HG02588 (cell line): Measurements from ENCODE around the gene CORO6.
A peak's percentile ranks its signal among the peaks of the same experiment; 100 is the strongest.

Source experiments
- ATAC-seq: cut with Tn5 transposase; IDR thresholded peaks from one replicate; pipeline ENCODE4 v1.9.1; 2021; ENCODE audit warnings: mild to moderate bottlenecking, moderate library complexity; ENCODE audit not compliant: unreplicated experiment

Gene CORO6

GRCh38 chr17:29591737-29592608, 30.7 kb downstream of the CORO6 start:
- no peak for ATAC-seq

- ATAC-seq, result no peak
These were observed 31.5 kb downstream of the CORO6 start for GRCh38 chr17:29591146-29591736.

- ATAC-seq, result no peak
These were observed 32.1 kb downstream of the CORO6 start for GRCh38 chr17:29590411-29591145.

- ATAC-seq, result peak; percentile 58
These were observed 32.9 kb downstream of the CORO6 start, which contains the start of gene GIT1 for GRCh38 chr17:29589524-29590410. TSS of gene GIT1 (minus strand) at chr17:29589648. CDS start at chr17:29589378, 270 bp downstream.

GRCh38 chr17:29588562-29589411, 33.9 kb downstream of the CORO6 start:
- ATAC-seq, result peak; percentile 9

- ATAC-seq, result no peak
These were observed 34.6 kb downstream of the CORO6 start for GRCh38 chr17:29588017-29588561.

DNA sequence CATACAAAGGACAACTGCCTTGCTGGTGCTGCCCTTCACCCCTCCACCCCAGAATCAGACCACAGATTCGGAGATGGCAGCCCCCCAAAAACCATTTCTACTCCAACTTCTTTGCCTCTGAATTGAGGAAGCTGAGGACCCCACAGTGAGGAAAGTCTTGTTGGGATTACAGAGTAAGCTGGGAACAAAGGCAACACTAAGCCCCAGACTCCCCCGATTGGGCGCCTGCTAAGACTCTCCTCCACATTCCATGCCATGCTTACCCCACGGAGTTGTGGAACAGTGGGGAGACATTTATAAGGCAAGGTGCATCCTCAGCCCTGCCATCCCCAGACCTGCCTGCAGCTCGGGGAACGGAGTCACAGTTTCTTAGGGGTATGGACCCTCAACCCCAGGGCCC, 35.1 kb downstream of the CORO6 start:
- ATAC-seq, result no peak

DNA sequence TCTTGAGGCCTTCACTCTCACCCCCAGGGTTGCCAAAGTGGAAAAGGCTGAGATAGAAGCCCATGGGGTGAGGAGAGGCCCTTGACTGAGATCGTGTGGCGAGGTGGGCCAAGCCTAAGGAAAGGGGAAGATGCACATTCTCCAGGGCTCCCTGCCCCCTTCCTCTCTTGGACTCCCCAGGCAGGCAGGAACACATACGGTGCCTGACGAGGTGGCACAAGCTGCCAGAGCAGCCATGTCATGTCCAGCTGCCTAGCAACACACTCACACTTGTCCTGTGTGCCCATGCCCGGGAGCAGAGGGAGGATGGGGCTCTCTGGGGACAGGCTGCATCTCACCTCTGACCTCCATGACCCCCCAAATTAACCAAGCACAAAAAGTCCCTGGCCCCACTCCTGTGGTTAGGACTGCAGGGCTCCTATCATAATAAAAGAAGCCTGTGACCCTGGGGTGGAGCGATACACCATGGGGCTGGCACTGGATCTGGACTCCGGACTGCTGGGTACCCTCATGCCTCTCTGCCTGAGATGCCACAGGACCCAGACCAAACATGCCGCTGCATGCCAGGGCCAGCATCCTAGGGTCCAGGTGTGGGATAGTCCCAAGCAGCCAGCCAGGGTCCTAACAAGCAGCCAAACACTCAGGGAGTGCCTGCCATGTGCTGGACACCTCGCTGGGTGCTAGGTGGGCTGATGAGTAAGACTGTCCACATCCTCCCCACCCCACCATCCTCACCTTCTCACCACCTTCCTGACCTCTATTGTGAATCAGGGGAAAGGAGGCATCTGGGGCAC, 35.8 kb downstream of the CORO6 start:
- ATAC-seq, result no peak

DNA sequence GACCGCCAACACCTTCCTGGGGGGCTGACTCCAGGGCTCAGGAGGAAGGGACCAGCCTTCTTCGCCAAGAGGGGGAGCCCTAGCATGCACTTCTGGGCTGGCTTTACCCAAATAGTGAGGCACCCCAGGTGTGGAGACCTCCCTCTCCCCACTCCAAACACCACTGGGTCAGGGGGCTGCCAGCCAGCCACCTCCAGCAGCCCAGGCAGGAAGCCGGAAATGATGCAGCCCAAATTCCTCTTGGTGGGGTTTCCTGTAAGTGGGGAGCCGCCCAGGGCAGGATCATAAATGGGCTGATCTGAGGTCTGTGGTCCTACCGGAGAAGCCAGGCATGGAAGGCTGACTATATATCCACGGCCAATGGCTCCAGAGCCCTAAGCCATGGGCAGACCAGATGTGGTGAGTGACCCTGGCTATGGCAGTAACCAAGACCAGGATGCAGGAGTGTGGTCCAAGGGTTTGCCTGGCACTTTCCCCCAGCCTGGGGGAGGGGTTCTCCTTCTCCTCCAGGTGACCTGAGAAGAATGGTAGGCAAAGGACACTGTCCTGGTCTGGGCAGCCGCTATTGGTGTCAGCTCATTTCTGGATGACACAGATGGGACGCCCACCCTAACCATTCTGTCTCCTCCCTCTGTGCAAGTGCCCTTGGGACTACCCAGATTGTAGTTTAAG, 37.5 kb downstream of the CORO6 start:
- ATAC-seq, result no peak

GRCh38 chr17:29584452-29585079, 38.1 kb downstream of the CORO6 start:
- ATAC-seq, result no peak

DNA sequence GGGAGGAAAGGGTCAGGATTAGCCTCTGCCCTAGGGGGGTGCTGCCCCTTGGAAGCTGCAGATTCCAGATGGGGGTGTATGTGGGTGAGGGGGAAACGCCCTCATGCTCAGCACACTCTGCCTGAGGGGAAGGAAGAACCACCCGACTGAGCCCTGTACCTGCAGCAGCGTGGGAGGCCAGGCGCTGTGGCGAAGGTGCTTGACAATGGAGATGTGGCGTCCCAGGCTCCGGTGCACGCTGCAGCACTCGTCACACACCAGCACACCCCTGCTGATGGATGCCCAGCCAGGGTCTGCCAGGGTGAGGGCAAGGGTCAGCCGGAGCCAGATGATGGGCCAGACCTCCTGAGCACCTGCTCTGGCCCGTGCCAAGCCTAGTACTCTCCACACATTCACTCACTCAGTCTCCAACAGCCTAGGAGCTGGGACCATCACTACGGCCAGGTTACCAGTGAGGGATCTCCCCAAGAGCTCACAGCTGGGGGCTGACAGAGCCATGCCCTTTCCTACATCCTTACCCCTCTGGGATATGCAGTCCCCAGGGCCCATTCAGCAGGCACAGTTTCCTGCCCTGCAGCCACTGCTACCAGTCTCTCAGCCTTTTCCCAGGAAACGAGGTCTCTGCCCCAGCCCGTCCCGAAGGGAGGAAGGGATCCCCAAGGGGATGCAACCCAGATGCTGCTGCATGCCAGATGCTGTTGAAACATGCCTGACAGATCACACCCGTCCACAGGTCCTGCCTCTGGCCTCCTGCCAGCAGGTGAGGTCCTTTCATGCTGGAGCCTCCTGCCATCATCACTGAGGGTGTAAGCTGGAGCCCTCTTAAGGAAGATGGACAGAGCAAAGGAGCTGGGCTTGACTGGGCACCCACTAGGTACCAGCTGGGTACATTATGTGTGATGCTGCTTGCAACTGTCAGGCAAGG, 39.1 kb downstream of the CORO6 start:
- no peak for ATAC-seq

DNA sequence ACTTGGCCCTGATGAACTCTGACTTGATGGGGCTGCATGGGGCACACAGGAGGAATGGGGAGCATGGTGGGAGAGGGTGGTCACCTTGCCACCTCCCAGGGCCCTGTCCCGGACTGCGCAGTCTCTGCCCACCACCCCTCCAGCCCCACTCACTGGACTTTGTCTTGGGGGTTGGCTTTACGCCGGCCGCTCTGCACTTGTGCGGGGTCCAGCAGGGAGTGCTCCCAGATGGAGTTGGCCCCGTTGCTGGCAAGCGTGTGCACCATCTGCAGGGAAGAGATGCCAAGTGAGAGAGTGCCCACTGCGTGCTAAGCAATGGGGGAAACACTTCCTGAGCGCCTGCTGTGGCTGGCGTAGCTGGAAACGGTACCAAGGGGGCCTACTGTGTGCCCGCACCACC, 39.9 kb downstream of the CORO6 start:
- no peak for ATAC-seq

DNA sequence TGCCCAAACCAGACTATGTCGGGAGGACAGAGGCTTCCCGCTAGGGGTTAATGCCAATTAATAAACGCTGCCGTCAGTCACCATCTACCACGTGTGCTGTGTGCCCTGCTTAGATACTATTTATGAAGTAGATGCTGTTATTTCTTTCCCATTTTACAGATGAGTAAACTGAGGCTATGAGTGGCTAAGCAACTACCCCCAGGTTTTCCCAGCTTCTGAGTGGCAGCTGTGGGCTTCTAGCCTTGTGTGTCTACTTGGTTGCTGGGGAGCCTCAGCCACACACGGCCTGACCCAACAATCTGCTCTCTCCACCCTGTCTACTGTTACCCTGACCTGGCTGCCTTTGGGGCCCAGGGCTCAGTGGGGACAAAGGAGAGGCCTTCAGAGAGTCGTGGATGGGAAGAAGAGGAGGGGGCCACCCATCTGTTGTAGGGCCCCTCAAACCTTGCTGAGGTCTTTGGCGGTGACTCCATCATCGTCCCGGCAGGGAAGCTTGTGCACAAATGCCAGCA, 40.4 kb downstream of the CORO6 start:
- no peak for ATAC-seq

- no peak for ATAC-seq
These were observed 41.0 kb downstream of the CORO6 start for GRCh38 chr17:29581583-29582253.

DNA sequence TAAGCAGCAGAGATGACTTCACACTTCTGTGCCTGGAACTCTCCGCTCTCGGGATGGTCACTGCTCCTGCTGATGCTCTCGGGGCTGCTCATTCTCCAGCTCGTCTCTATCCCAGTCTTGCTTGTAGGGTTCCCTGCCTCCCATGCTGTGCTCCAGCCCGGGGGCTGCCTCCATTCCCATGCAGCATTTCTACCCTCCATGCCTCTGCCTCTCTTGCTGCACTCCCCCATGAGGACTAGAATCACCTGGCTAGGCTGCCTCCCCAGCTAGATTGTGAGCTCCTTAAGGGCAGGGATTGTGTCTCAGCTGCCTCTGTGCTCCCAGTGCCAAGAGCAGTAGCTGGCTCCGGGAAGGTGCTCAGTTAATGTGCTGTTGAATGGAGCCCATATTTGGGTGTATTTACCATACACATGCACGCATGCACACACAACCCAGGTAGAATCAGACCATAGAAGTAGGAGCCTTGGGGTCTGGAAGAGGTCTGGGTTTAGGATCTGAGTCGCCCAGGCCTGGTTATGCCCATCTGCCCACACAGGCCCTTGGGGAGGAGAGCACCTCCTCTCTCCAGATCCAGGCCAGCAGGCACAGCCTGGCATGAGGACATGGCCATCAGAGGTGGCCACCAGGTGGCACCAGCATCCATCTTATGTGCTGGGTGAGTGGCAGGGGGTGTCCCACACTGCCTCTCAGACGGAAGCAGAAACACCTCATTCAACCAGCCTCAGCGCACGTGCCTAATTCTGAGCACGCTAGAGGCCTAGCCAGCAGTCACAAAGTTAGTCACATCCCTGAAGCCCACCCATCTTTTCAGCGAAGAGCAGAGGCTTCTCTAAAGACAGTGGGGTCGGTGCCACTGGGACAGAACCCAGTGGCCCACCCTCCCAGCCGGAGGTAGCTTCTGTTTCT, 42.6 kb downstream of the CORO6 start:
- ATAC-seq, result peak; percentile 78
